Liver (tissue), 9 donors: ENCODE results near the gene PBX4. TPM values are rescaled to one million over a fixed set of nuclear protein-coding genes. Genes with fewer than 3 reads are reported as not detected.

Experiments
- DNase-seq: peaks from one replicate; pipeline ENCODE4 v3.0.0-alpha.2; 2017; ENCODE audit warnings: low spot score
- H3K27ac ChIP-seq, 2 donors: one replicate each; pipeline ENCODE4 v1.7.0; 2013; ENCODE audit warnings: inconsistent platforms in 2 of 2, low read length in 2 of 2, control low read depth in 1 of 2, low read depth in 1 of 2, mild to moderate bottlenecking in 1 of 2
- H3K27me3 ChIP-seq, 4 donors: one replicate each; pipeline versions ENCODE4 v1.6.1 to v1.7.0; 2013; ENCODE audit warnings: low read length in 3 of 4, inconsistent platforms in 1 of 4, mild to moderate bottlenecking in 1 of 4, moderate library complexity in 1 of 4; ENCODE audit not compliant: control insufficient read depth in 4 of 4, insufficient read depth in 4 of 4
- H3K36me3 ChIP-seq, 4 donors: one replicate each; pipeline versions ENCODE4 v1.6.1 to v1.7.0; 2013; ENCODE audit warnings: low read length in 3 of 4, mild to moderate bottlenecking in 3 of 4, low read depth in 1 of 4, moderate library complexity in 1 of 4; ENCODE audit not compliant: control insufficient read depth in 4 of 4, insufficient read depth in 3 of 4
- H3K4me1 ChIP-seq, 4 donors: one replicate each; pipeline versions ENCODE4 v1.6.1 to v1.7.0; 2013; ENCODE audit warnings: low read length in 3 of 4, mild to moderate bottlenecking in 3 of 4, moderate library complexity in 1 of 4; ENCODE audit not compliant: control insufficient read depth in 4 of 4, insufficient read depth in 4 of 4
- H3K4me3 ChIP-seq, 3 donors: one replicate each; pipeline versions ENCODE4 v1.6.1 to v1.7.0; 2013; ENCODE audit warnings: low read length in 3 of 3, control low read depth in 1 of 3, low read depth in 1 of 3, mild to moderate bottlenecking in 1 of 3
- H3K9ac ChIP-seq, 2 donors: one replicate each; pipeline ENCODE4 v1.7.0; 2013; ENCODE audit warnings: low read length in 2 of 2, mild to moderate bottlenecking in 2 of 2, moderate library complexity in 2 of 2, control low read depth in 1 of 2, low read depth in 1 of 2
- H3K9me3 ChIP-seq, 4 donors: one replicate each; pipeline versions ENCODE4 v1.6.1 to v1.7.0; 2013; ENCODE audit warnings: low read length in 3 of 4; ENCODE audit not compliant: control insufficient read depth in 4 of 4
- EGR1 ChIP-seq, 2 donors: IDR thresholded peaks; 2 replicates each; pipeline ENCODE4 v1.6.1; 2016 to 2018; ENCODE audit warnings: antibody characterized with exemption in 2 of 2, low read depth in 2 of 2
- FOXA1 ChIP-seq: IDR thresholded peaks from 2 replicates; pipeline ENCODE4 v1.6.1; 2016; ENCODE audit warnings: antibody characterized with exemption
- FOXA2 ChIP-seq: IDR thresholded peaks from 2 replicates; pipeline ENCODE4 v1.6.1; 2016; ENCODE audit warnings: antibody characterized with exemption
- GABPA ChIP-seq, 2 donors: IDR thresholded peaks in 1 of 2; conservative IDR thresholded peaks in 1 of 2; 2 replicates each; pipeline ENCODE4 v1.6.1; 2016; ENCODE audit warnings: antibody characterized with exemption in 2 of 2, mild to moderate bottlenecking in 1 of 2, moderate library complexity in 1 of 2
- HNF4A ChIP-seq, 2 donors: conservative IDR thresholded peaks; 2 replicates each; pipeline ENCODE4 v1.6.1; 2016; ENCODE audit warnings: antibody characterized with exemption in 2 of 2, mild to moderate bottlenecking in 2 of 2
- JUND ChIP-seq, 2 donors: IDR thresholded peaks; 2 replicates each; pipeline ENCODE4 v1.6.1; 2016; ENCODE audit warnings: antibody characterized with exemption in 2 of 2
- NR2F2 ChIP-seq: IDR thresholded peaks from 2 replicates; pipeline ENCODE4 v1.6.1; 2016; ENCODE audit warnings: antibody characterized with exemption
- RAD21 ChIP-seq, 2 donors: IDR thresholded peaks; 2 replicates each; pipeline ENCODE4 v1.6.1; 2016; ENCODE audit warnings: antibody characterized with exemption in 2 of 2, mild to moderate bottlenecking in 2 of 2
- RXRA ChIP-seq, 2 donors: IDR thresholded peaks; 2 replicates each; pipeline ENCODE4 v1.6.1; 2017 to 2018; ENCODE audit warnings: antibody characterized with exemption in 2 of 2, mild to moderate bottlenecking in 1 of 2
- SP1 ChIP-seq: IDR thresholded peaks from 2 replicates; pipeline ENCODE4 v1.6.1; 2018; ENCODE audit warnings: antibody characterized with exemption, mild to moderate bottlenecking
- TAF1 ChIP-seq: conservative IDR thresholded peaks from 2 replicates; pipeline ENCODE4 v1.6.1; 2016; ENCODE audit warnings: antibody characterized with exemption, mild to moderate bottlenecking
- YY1 ChIP-seq: IDR thresholded peaks from 2 replicates; pipeline ENCODE4 v1.6.1; 2016; ENCODE audit warnings: antibody characterized with exemption, mild to moderate bottlenecking
- WGBS: extraction: QIAGEN DNeasy Blood & Tissue Kit; methylation state at CpG from one replicate; pipeline ENCODE4 v1.1.7; 2013; 5-methylcytosine and 5-hydroxymethylcytosine counted together
- polyA plus RNA-seq, 2 donors: library from polyadenylated mRNA; stranded (reverse) in 1 of 2; unstranded in 1 of 2; fragments of 200-250 nt in 1 of 2; fragments of >200 nt in 1 of 2; fragmentation: Nextera tagmentation in 1 of 2; extraction: Ambion mirVana in 1 of 2; gene quantifications; one replicate each; pipeline versions ENCODE4 v1.2.1 to v1.2.3, GENCODE V29; 2013 to 2015
- total RNA-seq, 2 donors: library from RNA; depleted of rRNA; stranded (reverse); fragments of >200 nt; gene quantifications; one replicate each; pipeline ENCODE4 v1.2.3, GENCODE V29; 2014
- TF ChIP-seq, protein P1 (sequence below): fragments of 150-350 bp; IDR thresholded peaks from 2 replicates; pipeline ENCODE4 v1.5.1; 2017; ENCODE audit warnings: improper control_type of control experiment, low read depth, low read length; ENCODE audit not compliant: missing input control
- TF ChIP-seq, protein P2 (sequence below): IDR thresholded peaks from 2 replicates; pipeline ENCODE4 v1.6.1; 2016; ENCODE audit warnings: antibody characterized with exemption
- TF ChIP-seq, protein P3 (sequence below): IDR thresholded peaks from 2 replicates; pipeline ENCODE4 v1.6.1; 2016; ENCODE audit warnings: antibody characterized with exemption
- donor health status: healthy.
- donor health status: healthy.
- donor health status: healthy.
- donor health status: healthy.
- donor health status: healthy.

The PBX4 gene
- total and polyA plus RNA-seq, 4 donors = 0.19 to 0.59 (median 0.21) TPM; not detected in 1

DNA sequence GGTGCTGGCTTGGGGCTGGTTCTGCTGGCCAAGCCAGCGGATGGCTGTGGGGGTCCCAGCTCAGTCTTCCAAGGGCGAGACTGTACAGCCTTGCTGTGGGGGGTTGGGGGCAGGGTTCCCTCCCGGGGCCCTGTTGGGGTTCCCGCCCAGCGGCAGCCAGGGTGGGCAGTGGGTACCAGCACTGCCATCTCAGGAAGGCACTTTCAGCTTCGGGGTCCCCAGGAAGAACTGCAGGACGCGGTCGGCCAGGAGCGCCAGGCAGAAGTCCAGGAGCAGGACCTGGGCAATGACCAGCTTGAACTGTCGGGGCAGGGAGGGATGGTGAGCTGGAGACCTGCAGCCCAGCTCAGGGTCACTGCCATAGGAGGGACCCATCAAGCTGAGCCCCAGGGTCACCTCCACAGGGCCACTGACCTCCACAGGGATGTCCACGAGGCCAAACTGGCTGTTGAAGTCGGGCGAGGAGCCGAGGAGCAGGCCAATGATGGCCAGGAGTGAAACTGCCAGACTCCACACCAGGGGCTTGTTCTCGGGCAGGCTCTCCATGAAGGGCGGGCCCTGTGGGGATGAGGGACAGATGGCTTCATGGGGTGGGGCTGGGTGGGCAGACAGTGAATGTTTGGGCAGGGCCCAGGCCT is 26.9 kb upstream of the PBX4 start:
- no peak for TF ChIP-seq HNF4A (conservative IDR thresholded peaks at IDR 0.05)
- TF ChIP-seq, protein P1, sequence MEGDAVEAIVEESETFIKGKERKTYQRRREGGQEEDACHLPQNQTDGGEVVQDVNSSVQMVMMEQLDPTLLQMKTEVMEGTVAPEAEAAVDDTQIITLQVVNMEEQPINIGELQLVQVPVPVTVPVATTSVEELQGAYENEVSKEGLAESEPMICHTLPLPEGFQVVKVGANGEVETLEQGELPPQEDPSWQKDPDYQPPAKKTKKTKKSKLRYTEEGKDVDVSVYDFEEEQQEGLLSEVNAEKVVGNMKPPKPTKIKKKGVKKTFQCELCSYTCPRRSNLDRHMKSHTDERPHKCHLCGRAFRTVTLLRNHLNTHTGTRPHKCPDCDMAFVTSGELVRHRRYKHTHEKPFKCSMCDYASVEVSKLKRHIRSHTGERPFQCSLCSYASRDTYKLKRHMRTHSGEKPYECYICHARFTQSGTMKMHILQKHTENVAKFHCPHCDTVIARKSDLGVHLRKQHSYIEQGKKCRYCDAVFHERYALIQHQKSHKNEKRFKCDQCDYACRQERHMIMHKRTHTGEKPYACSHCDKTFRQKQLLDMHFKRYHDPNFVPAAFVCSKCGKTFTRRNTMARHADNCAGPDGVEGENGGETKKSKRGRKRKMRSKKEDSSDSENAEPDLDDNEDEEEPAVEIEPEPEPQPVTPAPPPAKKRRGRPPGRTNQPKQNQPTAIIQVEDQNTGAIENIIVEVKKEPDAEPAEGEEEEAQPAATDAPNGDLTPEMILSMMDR = no peak
- TF ChIP-seq TAF1 = no peak
- no peak for TF ChIP-seq RAD21 (IDR thresholded peaks at IDR 0.05)
- no peak for TF ChIP-seq FOXA1
- TF ChIP-seq EGR1 (IDR thresholded peaks at IDR 0.05; ENCODE audit: low read depth in 2 of 2) = no peak
- Histone ChIP-seq H3K9me3 (no peaks in the 10 kb centered on the region), H3K4me1 (peaks cover 1 to 15% (median 8%) of the 10 kb centered on the region in 4 donors), H3K36me3 (peaks cover 11 to 47% (median 25%) of the 10 kb centered on the region in 4 donors), H3K27ac (no peak overlapping the region), H3K27me3 (no peaks in the 10 kb centered on the region), H3K9ac (no peak overlapping the region), H3K4me3 (no peak overlapping the region)
- DNase-seq = no peak
- 95% methylated on average over 17 of the region's 17 CpGs for WGBS

DNA sequence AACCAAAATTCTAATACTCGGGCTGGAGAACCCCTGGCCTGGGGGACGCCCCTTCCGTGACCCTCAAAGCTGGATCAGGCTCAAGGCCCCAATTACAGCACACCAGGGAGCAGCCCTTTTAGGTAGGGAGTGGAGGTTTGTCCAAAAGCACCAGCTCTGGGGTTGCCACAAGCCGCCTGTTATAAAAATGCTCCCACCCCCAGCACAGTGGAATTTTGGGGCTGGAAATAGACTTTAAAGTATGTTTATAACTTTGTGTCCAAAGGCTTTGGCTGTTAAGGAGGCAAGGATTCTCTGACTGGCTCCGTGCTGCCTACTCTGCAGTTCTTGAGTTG is 25.5 kb upstream of the PBX4 start:
- no peaks in the 10 kb centered on the region for H3K9me3 ChIP-seq

More for the DNA sequence above, 25.5 kb upstream of the PBX4 start:
- Histone ChIP-seq H3K4me3 (no peak overlapping the region), H3K9ac (no peak overlapping the region), H3K4me1 (peaks cover 1 to 15% (median 8%) of the 10 kb centered on the region in 4 donors), H3K27ac (peak overlapping the region; percentile 43 to 73), H3K36me3 (peaks cover 14 to 34% (median 19%) of the 10 kb centered on the region in 4 donors), H3K27me3 (no peaks in the 10 kb centered on the region)
- DNase-seq = no peak
- TF ChIP-seq, protein P1 = no peak
- TF ChIP-seq SP1 (no peak), RAD21 (IDR thresholded peaks at IDR 0.05) (no peak), GABPA (IDR thresholded peaks at IDR 0.05 in 1 of 2, conservative IDR thresholded peaks at IDR 0.05 in 1 of 2) (no peak), FOXA2 (no peak), TAF1 (no peak), NR2F2 (no peak), YY1 (no peak), RXRA (IDR thresholded peaks at IDR 0.05) (no peak), JUND (IDR thresholded peaks at IDR 0.05) (no peak)
- TF ChIP-seq, protein P2, sequence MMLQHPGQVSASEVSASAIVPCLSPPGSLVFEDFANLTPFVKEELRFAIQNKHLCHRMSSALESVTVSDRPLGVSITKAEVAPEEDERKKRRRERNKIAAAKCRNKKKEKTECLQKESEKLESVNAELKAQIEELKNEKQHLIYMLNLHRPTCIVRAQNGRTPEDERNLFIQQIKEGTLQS = no peak
- TF ChIP-seq, protein P3, sequence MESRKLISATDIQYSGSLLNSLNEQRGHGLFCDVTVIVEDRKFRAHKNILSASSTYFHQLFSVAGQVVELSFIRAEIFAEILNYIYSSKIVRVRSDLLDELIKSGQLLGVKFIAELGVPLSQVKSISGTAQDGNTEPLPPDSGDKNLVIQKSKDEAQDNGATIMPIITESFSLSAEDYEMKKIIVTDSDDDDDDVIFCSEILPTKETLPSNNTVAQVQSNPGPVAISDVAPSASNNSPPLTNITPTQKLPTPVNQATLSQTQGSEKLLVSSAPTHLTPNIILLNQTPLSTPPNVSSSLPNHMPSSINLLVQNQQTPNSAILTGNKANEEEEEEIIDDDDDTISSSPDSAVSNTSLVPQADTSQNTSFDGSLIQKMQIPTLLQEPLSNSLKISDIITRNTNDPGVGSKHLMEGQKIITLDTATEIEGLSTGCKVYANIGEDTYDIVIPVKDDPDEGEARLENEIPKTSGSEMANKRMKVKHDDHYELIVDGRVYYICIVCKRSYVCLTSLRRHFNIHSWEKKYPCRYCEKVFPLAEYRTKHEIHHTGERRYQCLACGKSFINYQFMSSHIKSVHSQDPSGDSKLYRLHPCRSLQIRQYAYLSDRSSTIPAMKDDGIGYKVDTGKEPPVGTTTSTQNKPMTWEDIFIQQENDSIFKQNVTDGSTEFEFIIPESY = no peak
- 34% methylated on average over 5 of the region's 5 CpGs for whole genome bisulfite sequencing
